Measurements from ENCODE around the gene KRTAP1-1.

GRCh38 chr17:40995116-40995515 is 46.1 kb downstream of the KRTAP1-1 start:
- TF ChIP-seq CTCF (IDR thresholded peaks at IDR 0.05 in 8 of 11, conservative IDR thresholded peaks at IDR 0.05 in 3 of 11) (no peak), POLR2A (IDR thresholded peaks at IDR 0.05) (no peak), POLR2AphosphoS5 (IDR thresholded peaks at IDR 0.05) (no peak)
